ENCODE results near the gene DEFB131A. TPM values are rescaled to one million over a fixed set of nuclear protein-coding genes. Genes with fewer than 3 reads are reported as not detected.
"Not testable (repeated sequence)": the region's sequence is repeated elsewhere in the genome, so short reads cannot be mapped to it uniquely, and the experiment has no call there.

The DEFB131A gene
- total RNA-seq, 1 experiment from 2014 or later: not detected

DNA sequence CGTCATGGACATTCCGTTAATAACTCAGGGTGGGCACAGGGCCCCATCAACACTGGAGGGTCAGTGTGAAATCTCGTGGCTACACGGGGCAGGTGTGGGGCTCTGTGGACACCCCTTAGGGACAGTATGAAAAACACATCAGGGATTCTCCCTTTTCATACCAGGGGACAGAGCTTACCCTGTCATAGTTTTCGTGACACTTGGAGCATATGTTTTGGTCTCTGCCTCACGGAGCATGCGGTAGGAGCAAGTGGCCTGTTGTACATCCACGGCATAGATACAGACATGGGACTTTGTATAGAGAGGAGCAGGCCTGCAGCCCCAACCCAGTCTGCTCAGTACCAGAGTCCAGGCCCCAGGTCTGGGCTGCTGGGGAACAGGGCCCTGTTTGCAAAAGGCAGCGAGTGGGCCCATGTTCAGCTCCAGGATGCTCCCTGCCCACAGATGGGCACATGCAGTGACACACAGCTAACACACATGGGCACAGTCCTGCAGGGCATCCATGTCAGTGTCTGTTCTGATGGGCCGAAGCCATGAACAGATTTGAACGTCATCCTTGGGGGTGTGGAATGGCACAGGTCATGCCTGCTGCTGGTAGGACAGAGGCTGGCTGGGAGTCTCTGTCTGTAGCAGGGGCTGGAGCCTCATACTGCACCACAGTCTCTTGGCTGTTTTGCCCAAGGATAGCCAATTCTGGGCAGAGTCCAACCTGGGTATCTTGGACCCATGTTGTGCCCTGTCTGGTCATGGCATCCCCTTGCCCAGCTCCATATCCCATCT, 50.2 kb downstream of the DEFB131A start:
- ATAC-seq; POLR2A ChIA-PET; H3K27ac Mint-ChIP-seq; H3K4me1 Mint-ChIP-seq; H3K4me3 Mint-ChIP-seq; DNase-seq (ENCODE audit: low spot score): not testable (repeated sequence)
- H3K9me3 Mint-ChIP-seq: peaks cover 16% of the 10 kb centered on the region
- peaks cover 19% of the 10 kb centered on the region for H3K36me3 Mint-ChIP-seq
- peaks cover 26% of the 10 kb centered on the region for H3K27me3 Mint-ChIP-seq (ENCODE audit: low read depth)
- CTCF ChIA-PET: interaction anchor here (1.3 kb wide), 1 partner anchor 38 kb away, joined by 4 read pairs; no protein-coding TSS in a partner anchor

DNA sequence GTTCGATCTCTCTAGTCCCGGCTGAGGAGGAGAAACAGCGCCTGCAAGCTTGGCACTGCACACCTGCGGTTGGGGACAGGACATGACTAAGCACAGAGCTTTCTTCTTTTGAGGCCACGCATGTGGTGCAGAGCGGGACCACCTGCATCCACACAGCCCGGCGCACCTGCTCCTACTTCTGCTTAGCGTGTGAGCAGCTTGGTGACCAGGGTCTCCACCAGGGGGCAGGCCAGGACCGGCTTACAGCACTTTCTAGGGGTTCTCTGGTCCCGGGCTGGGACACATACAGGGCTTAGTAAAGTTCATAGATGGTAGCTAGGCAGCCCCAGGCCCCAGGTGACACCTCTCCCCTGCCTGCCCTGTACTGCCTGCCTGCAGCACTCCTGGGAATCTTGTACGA, 51.2 kb downstream of the DEFB131A start:
- POLR2A ChIA-PET, H3K4me1 Mint-ChIP-seq, H3K4me3 Mint-ChIP-seq, H3K27ac Mint-ChIP-seq, ATAC-seq: not testable (repeated sequence)
- TF ChIP-seq, protein P1, sequence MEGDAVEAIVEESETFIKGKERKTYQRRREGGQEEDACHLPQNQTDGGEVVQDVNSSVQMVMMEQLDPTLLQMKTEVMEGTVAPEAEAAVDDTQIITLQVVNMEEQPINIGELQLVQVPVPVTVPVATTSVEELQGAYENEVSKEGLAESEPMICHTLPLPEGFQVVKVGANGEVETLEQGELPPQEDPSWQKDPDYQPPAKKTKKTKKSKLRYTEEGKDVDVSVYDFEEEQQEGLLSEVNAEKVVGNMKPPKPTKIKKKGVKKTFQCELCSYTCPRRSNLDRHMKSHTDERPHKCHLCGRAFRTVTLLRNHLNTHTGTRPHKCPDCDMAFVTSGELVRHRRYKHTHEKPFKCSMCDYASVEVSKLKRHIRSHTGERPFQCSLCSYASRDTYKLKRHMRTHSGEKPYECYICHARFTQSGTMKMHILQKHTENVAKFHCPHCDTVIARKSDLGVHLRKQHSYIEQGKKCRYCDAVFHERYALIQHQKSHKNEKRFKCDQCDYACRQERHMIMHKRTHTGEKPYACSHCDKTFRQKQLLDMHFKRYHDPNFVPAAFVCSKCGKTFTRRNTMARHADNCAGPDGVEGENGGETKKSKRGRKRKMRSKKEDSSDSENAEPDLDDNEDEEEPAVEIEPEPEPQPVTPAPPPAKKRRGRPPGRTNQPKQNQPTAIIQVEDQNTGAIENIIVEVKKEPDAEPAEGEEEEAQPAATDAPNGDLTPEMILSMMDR (IDR thresholded peaks at IDR 0.05): peak; percentile 52; the same call in 1 of the 2 replicates
- CTCF ChIA-PET: interaction anchor here (1.1 to 1.3 kb wide), 2 partner anchors 37 to 285 kb away, joined by 3 to 4 read pairs; no protein-coding TSS in a partner anchor
- Mint-ChIP-seq H3K27me3 (ENCODE audit: low read depth) (peaks cover 28% of the 10 kb centered on the region), H3K9me3 (peaks cover 13% of the 10 kb centered on the region), H3K36me3 (peaks cover 21% of the 10 kb centered on the region)
- DNase-seq (ENCODE audit: low spot score): peak; percentile 85

DNA sequence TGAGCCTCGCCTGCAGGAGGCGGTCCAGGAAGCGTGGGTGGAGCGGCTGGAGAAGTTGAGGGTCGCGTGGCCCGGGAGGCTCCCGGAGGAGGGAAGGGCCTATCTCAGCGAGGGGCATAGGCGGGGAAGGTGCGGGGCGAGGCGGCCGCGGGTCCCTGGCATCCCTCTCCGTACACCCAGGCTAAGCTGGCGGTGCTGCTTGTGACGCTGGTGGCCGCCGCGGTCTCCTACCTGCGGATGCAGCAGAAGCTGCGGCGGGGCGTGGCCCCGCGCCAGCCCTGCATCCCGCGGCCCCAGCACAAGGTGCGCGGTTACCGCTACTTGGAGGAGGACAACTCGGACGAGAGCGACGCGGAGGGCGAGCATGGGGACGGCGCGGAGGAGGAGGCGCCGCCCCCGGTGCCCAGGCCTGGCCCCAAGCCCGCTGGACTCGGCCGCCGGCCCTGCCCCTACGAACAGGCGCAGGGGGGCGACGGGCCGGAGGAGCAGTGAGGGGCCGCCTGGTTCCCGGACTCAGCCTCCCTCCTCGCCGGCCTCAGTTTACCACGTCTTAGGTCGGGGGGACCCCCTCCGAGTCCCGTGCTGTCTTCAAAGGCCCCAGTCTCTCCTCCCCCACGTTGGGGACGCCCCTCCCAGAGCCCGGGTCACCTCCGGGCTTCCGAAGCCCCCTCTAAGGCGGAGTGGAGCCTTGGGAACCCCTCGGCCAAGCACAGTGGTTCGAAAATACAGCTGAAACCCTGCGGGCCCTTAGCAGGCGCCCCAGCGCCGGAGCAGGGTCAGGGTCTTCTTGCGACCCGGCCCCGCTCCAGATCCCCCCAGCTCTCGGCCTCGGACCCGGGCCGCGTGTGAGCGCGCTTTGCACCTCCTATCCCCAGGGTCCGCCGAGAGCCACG, 53.6 kb downstream of the DEFB131A start:
- H3K4me1 Mint-ChIP-seq; ATAC-seq; POLR2A ChIA-PET; H3K27ac Mint-ChIP-seq; H3K9me3 Mint-ChIP-seq; DNase-seq (ENCODE audit: low spot score): not testable (repeated sequence)
- CTCF ChIA-PET: interaction anchor here (0.7 to 1.1 kb wide), 2 partner anchors 206 to 534 kb away, joined by 3 to 6 read pairs; no protein-coding TSS in a partner anchor
- Mint-ChIP-seq H3K4me3 (peak overlapping the region; percentile 73), H3K27me3 (ENCODE audit: low read depth) (peaks cover 24% of the 10 kb centered on the region), H3K36me3 (peaks cover 13% of the 10 kb centered on the region)

DNA sequence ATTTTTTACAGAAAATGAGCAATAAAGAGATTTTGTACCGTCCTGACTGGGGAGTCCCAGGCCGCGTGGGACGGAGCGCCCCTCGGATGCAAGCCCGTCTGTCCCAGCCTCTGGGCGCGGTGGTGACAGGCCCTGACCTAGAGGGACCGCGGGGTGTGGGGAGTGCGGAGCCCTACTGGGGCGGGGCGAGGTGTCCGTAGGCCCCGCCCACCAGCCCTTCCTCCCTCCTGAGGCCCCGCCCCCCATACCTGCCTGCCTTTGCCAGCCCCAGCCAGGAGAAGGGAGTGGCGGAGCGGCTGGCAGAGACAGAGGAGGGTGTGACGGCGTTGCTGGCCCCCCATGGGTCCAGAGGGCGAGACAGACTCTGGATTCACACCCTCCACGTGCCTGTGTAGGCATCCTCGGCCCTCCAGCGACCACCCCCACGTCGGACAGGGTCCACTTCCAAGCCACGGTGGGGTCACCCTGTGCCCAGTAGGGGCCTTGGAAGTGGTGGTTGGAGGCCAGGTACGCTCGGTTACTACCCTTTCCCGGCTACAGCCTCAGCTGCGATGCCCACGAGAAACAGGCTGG, 54.3 kb downstream of the DEFB131A start:
- peak overlapping the region; percentile 73 for H3K4me3 Mint-ChIP-seq
- H3K27ac Mint-ChIP-seq, POLR2A ChIA-PET, H3K9me3 Mint-ChIP-seq, H3K4me1 Mint-ChIP-seq: not testable (repeated sequence)
- peak; percentile 76 for ATAC-seq
- CTCF ChIA-PET: interaction anchor here (0.7 to 1.1 kb wide), 2 partner anchors 205 to 535 kb away, joined by 3 to 6 read pairs; no protein-coding TSS in a partner anchor
- peaks cover 12% of the 10 kb centered on the region for H3K36me3 Mint-ChIP-seq
- peaks cover 24% of the 10 kb centered on the region for H3K27me3 Mint-ChIP-seq (ENCODE audit: low read depth)
- peak; percentile 40 for DNase-seq (ENCODE audit: low spot score)

DNA sequence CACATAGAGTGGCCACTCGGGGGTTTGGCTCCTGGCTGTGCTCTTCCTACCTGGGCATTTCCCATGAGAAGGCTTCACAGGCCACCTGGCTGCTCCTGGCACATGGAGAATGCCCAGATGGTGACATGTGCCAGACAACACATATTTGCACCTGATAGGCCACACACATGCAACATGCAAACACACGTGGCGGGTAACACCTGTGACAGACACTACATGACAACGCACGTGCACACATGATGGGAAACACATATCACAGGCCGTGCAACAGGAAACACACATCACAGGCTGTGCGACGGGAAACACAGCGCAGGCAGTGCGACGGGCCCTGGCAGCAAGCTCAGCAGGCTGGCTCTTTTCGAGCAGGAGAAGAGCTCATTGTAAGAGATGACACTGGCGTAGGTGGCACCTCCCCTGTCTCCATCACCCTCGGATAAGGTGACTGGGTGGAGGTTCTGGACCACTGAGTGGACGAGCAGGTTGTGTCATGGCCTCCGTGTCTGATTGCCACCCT, 55.8 kb downstream of the DEFB131A start:
- DNase-seq (ENCODE audit: low spot score); POLR2A ChIA-PET; H3K4me1 Mint-ChIP-seq: not testable (repeated sequence)

More for the DNA sequence above, 55.8 kb downstream of the DEFB131A start:
- peaks cover 24% of the 10 kb centered on the region for H3K27me3 Mint-ChIP-seq (ENCODE audit: low read depth)
- CTCF ChIA-PET, ATAC-seq, H3K4me3 Mint-ChIP-seq, H3K27ac Mint-ChIP-seq: not testable (repeated sequence)
- H3K9me3 Mint-ChIP-seq: peaks cover 11% of the 10 kb centered on the region
- H3K36me3 Mint-ChIP-seq: peaks cover 12% of the 10 kb centered on the region; the same call in 1 of the 2 replicates

Other genes with a start within 250 kb of the DEFB131A start
- not detected in 3 replicates for gene USP17L10, start 233.8 kb upstream of the DEFB131A start, total RNA-seq (2021)
- gene USP17L11, start 229.0 kb upstream of the DEFB131A start, total RNA-seq (2021): not detected in 3 replicates
- not detected in 3 replicates for gene USP17L12, start 224.3 kb upstream of the DEFB131A start, total RNA-seq (2021)
- gene USP17L13, start 219.5 kb upstream of the DEFB131A start, total RNA-seq (2021): not detected in 3 replicates
- not detected in 3 replicates for gene USP17L15, start 210.0 kb upstream of the DEFB131A start, total RNA-seq (2021)
- gene USP17L17, start 200.5 kb upstream of the DEFB131A start, total RNA-seq (2021): not detected in 3 replicates
- not detected in 3 replicates for gene USP17L18, start 195.8 kb upstream of the DEFB131A start, total RNA-seq (2021)
- gene USP17L19, start 191.0 kb upstream of the DEFB131A start, total RNA-seq (2021): not detected in 3 replicates
- gene USP17L20, start 186.3 kb upstream of the DEFB131A start, total RNA-seq (2021): not detected in 3 replicates
- gene USP17L21, start 181.5 kb upstream of the DEFB131A start, total RNA-seq (2021): not detected in 3 replicates
- gene USP17L22, start 176.8 kb upstream of the DEFB131A start, total RNA-seq (2021): not detected in 3 replicates
- gene USP17L24, start 119.2 kb upstream of the DEFB131A start, total RNA-seq (2021): not detected in 3 replicates
- gene USP17L25, start 114.5 kb upstream of the DEFB131A start, total RNA-seq (2021): not detected in 3 replicates
- not detected in 3 replicates for gene USP17L26, start 109.8 kb upstream of the DEFB131A start, total RNA-seq (2021)
- gene USP17L5, start 105.0 kb upstream of the DEFB131A start, total RNA-seq (2021): not detected in 3 replicates
- gene USP17L27, start 100.3 kb upstream of the DEFB131A start, total RNA-seq (2021): not detected in 3 replicates
- gene USP17L28, start 95.5 kb upstream of the DEFB131A start, total RNA-seq (2021): not detected in 3 replicates
- gene USP17L29, start 90.8 kb upstream of the DEFB131A start, total RNA-seq (2021): not detected in 3 replicates
- not detected in 3 replicates for gene USP17L30, start 81.3 kb upstream of the DEFB131A start, total RNA-seq (2021)